HG02610 (cell line): ENCODE measurements around the gene UBR2.

Source experiments
- ATAC-seq: cut with Tn5 transposase; IDR thresholded peaks from one replicate; pipeline ENCODE4 v1.9.1; 2021; ENCODE audit warnings: mild to moderate bottlenecking, moderate library complexity; ENCODE audit not compliant: unreplicated experiment

The UBR2 gene

GRCh38 chr6:42563697-42564505 is at the start of gene UBR2:
Gene UBR2, plus strand, starts transcription at chr6:42564029. Its CDS starts 291 bp downstream, at chr6:42564320.
- peak; percentile 92 for ATAC-seq

GRCh38 chr6:42514745-42515144 is 49.1 kb upstream of the UBR2 start:
- no peak for ATAC-seq

GRCh38 chr6:42519779-42520178 is 44.0 kb upstream of the UBR2 start:
- no peak for ATAC-seq

- peak; percentile 95 for ATAC-seq
Observed at GRCh38 chr6:42520786-42521607, 42.8 kb upstream of the UBR2 start.

GRCh38 chr6:42522036-42522435 is 41.8 kb upstream of the UBR2 start:
- no peak for ATAC-seq

- no peak for ATAC-seq
Observed at GRCh38 chr6:42522942-42523814, 40.7 kb upstream of the UBR2 start.

- no peak for ATAC-seq
Observed at GRCh38 chr6:42525206-42525605, 38.6 kb upstream of the UBR2 start.

- no peak for ATAC-seq
Observed at GRCh38 chr6:42526616-42527015, 37.2 kb upstream of the UBR2 start.

- ATAC-seq, result no peak
Observed at GRCh38 chr6:42527204-42527603, 36.6 kb upstream of the UBR2 start.

- ATAC-seq, result no peak
Observed at GRCh38 chr6:42530296-42530695, 33.5 kb upstream of the UBR2 start.

- no peak for ATAC-seq
Observed at GRCh38 chr6:42530751-42531150, 33.1 kb upstream of the UBR2 start.

- ATAC-seq, result no peak
Observed at GRCh38 chr6:42532038-42532669, 31.7 kb upstream of the UBR2 start.

- ATAC-seq, result no peak
Observed at GRCh38 chr6:42533794-42534193, 30.0 kb upstream of the UBR2 start.

- ATAC-seq, result no peak
Observed at GRCh38 chr6:42537536-42537935, 26.3 kb upstream of the UBR2 start.

- no peak for ATAC-seq
Observed at GRCh38 chr6:42539135-42539534, 24.7 kb upstream of the UBR2 start.

- ATAC-seq, result no peak
Observed at GRCh38 chr6:42545226-42545773, 18.5 kb upstream of the UBR2 start.

GRCh38 chr6:42547407-42548329 is 16.2 kb upstream of the UBR2 start:
- peak; percentile 78 for ATAC-seq

- ATAC-seq, result no peak
Observed at GRCh38 chr6:42550277-42550676, 13.6 kb upstream of the UBR2 start.

GRCh38 chr6:42551217-42551616 is 12.6 kb upstream of the UBR2 start:
- ATAC-seq, result no peak
